HepG2 (cell line): ENCODE results near the gene LDAH. TPM values are rescaled to one million over a fixed set of nuclear protein-coding genes. Genes with fewer than 3 reads are reported as not detected.

ENCODE experiments used
- ATAC-seq: fragments of 200-7000 bp; cut with Tn5 transposase; 3 replicates; pipeline ENCODE4 v1.9.1; 2020; ENCODE audit warnings: mild to moderate bottlenecking, moderate library complexity
- BruUV-seq: library from RNA; stranded (reverse); fragments of 400-500 nt; replicated peaks from 2 replicates; lab custom pipeline; 2021; lab: Mats Ljungman, UMichigan
- CTCF ChIA-PET: fragments of 300-600 bp; formaldehyde crosslinking; extraction: SDS; loops from one replicate; lab custom pipeline; 2021; ENCODE audit warnings: low total read pairs, inconsistent platforms, low intra/inter-chr PET ratio; lab: Yijun Ruan, JAX
- POLR2A ChIA-PET: fragments of 350-600 bp; sonication (Branson Sonifier 250); formaldehyde crosslinking; loops from one replicate; lab custom pipeline; 2020; ENCODE audit warnings: antibody characterized with exemption, inconsistent platforms; lab: Yijun Ruan, JAX
- DNase-seq: peaks from one replicate; pipeline ENCODE4 v3.0.0-alpha.2; 2015; ENCODE audit warnings: low spot score
- FAIRE-seq: peaks from 3 replicates; lab custom pipeline; 2011; peaks lifted over from hg19 to GRCh38; lab: Jason Lieb, UNC
- H2AFZ ChIP-seq: one replicate; pipeline ENCODE4 v1.6.1; 2011; ENCODE audit warnings: low read length, inconsistent platforms
- H3K27ac ChIP-seq: fragments of 300-600 bp; 3 replicates; pipeline ENCODE4 v1.8.0; 2011; ENCODE audit warnings: mixed run types, mild to moderate bottlenecking, mixed read lengths, low read length, inconsistent platforms; ENCODE audit not compliant: insufficient read depth; ENCODE audit errors: extremely low read length
- H3K27me3 ChIP-seq, 2 experiments: fragments of 200-600 bp in 1 of 2; 2 replicates in 1 of 2; 3 replicates in 1 of 2; pipeline versions ENCODE4 v1.6.0 to v1.8.0; 2011; ENCODE audit warnings: low read length in 2 of 2, mild to moderate bottlenecking in 2 of 2, moderate library complexity in 2 of 2, inconsistent platforms in 1 of 2; ENCODE audit not compliant: insufficient read depth in 2 of 2, control insufficient read depth in 1 of 2
- H3K36me3 ChIP-seq, 2 experiments: fragments of 200-600 bp in 1 of 2; replicated peaks in 1 of 2; 2 replicates in 1 of 2; 3 replicates in 1 of 2; pipeline versions ENCODE4 v1.5.1 to v1.8.0; 2011; ENCODE audit warnings: low read length in 2 of 2, inconsistent platforms in 1 of 2; ENCODE audit not compliant: insufficient read depth in 2 of 2, control insufficient read depth in 1 of 2
- H3K4me1 ChIP-seq: 2 replicates; pipeline ENCODE4 v1.5.1; 2012; ENCODE audit warnings: low read length, inconsistent platforms; ENCODE audit not compliant: insufficient read depth
- H3K4me2 ChIP-seq: 2 replicates; pipeline ENCODE4 v1.6.0; 2011; ENCODE audit warnings: low read depth, low read length, inconsistent platforms
- H3K4me3 ChIP-seq, 3 experiments: fragments of 200-600 bp in 1 of 3; sonication (generic), shearing (Covaris generic) in 1 of 3; replicated peaks in 1 of 3; 2 replicates each; pipeline ENCODE4 v1.5.1; 2011 to 2016; ENCODE audit warnings: low read length in 3 of 3, inconsistent platforms in 2 of 3, low read depth in 2 of 3, mild to moderate bottlenecking in 2 of 3, control low read depth in 1 of 3, mixed read lengths in 1 of 3; ENCODE audit not compliant: insufficient read depth in 1 of 3
- H3K79me2 ChIP-seq: one replicate; pipeline ENCODE4 v1.6.1; 2011; ENCODE audit warnings: low read length, inconsistent platforms; ENCODE audit not compliant: insufficient read depth
- H3K9ac ChIP-seq: 2 replicates; pipeline ENCODE4 v1.6.0; 2011; ENCODE audit warnings: mild to moderate bottlenecking, low read depth, low read length, inconsistent platforms; ENCODE audit not compliant: insufficient read depth
- H3K9me3 ChIP-seq: 2 replicates; pipeline ENCODE4 v1.5.1; 2012; ENCODE audit warnings: mild to moderate bottlenecking, low read length
- H4K20me1 ChIP-seq: 2 replicates; pipeline ENCODE4 v1.6.0; 2011; ENCODE audit warnings: inconsistent platforms, mild to moderate bottlenecking, low read length, moderate library complexity; ENCODE audit not compliant: insufficient read depth
- DPF2 ChIP-seq: sonication (generic); formaldehyde crosslinking; IDR thresholded peaks from 2 replicates; pipeline ENCODE4 v1.4.0; 2020; ENCODE audit warnings: mild to moderate bottlenecking, low read depth, missing genetic modification reagents, borderline replicate concordance
- JUN ChIP-seq: sonication (generic); formaldehyde crosslinking; IDR thresholded peaks from 2 replicates; pipeline ENCODE4 v1.4.0; 2020; ENCODE audit warnings: mild to moderate bottlenecking, missing genetic modification reagents
- KLF12 ChIP-seq: sonication (generic); formaldehyde crosslinking; IDR thresholded peaks from 2 replicates; pipeline ENCODE4 v1.4.0; 2020; ENCODE audit warnings: missing genetic modification reagents, borderline replicate concordance
- KLF9 ChIP-seq: IDR thresholded peaks from 2 replicates; pipeline ENCODE4 v1.6.1; 2016; ENCODE audit warnings: low read depth
- MAZ ChIP-seq, 2 experiments: sonication (generic) in 1 of 2; formaldehyde crosslinking in 1 of 2; IDR thresholded peaks; 2 replicates each; pipeline versions ENCODE4 v1.5.0 to v1.6.1; 2012 to 2020; ENCODE audit warnings: low read depth in 2 of 2, mild to moderate bottlenecking in 2 of 2, borderline replicate concordance in 1 of 2, improper control_type of control experiment in 1 of 2, low read length in 1 of 2, missing genetic modification reagents in 1 of 2, moderate library complexity in 1 of 2
- SALL2 ChIP-seq: sonication (generic); formaldehyde crosslinking; IDR thresholded peaks from 2 replicates; pipeline ENCODE4 v1.8.1; 2023; ENCODE audit warnings: mild to moderate bottlenecking, missing genetic modification reagents, inconsistent platforms
- ZBTB7B ChIP-seq: sonication (generic); formaldehyde crosslinking; IDR thresholded peaks from 2 replicates; pipeline ENCODE4 v1.4.0; 2020; ENCODE audit warnings: missing genetic modification reagents
- ZNF335 ChIP-seq: sonication (generic); formaldehyde crosslinking; IDR thresholded peaks from 2 replicates; pipeline ENCODE4 v1.4.0; 2020; ENCODE audit warnings: missing genetic modification reagents
- ZNF496 ChIP-seq: sonication (generic); formaldehyde crosslinking; IDR thresholded peaks from 2 replicates; pipeline ENCODE4 v1.8.1; 2023; ENCODE audit warnings: mild to moderate bottlenecking, moderate library complexity, missing genetic modification reagents; ENCODE audit not compliant: insufficient replicate concordance
- WGBS: methylation state at CpG from one replicate; pipeline ENCODE4 v1.1.6; 2017; ENCODE audit warnings: low lambda C conversion rate; 5-methylcytosine and 5-hydroxymethylcytosine counted together
- in situ Hi-C: cut with HindIII; loops from 2 replicates; pipeline ENCODE4 v1.10.0; 2017; ENCODE audit warnings: low pct_unique_long_range_greater_than_20kb; ENCODE audit not compliant: extremely low pct_ligation_motif_present
- intact Hi-C: fragments of 100-400 bp; cut with micrococcal nuclease; formaldehyde crosslinking; loops from one replicate; pipeline ENCODE4 v1.10.0; 2022; ENCODE audit not compliant: unreplicated experiment
- polyA plus RNA-seq, 8 experiments: library from polyadenylated mRNA; depleted of rRNA in 3 of 8; stranded (reverse) in 7 of 8; unstranded in 1 of 8; fragments of >200 nt; fragmentation: Illumina TruSeq in 4 of 8; extraction: Trizol in 4 of 8; gene quantifications; 2 replicates each; pipeline versions ENCODE4 v1.2.1 to v1.2.3, GENCODE V29; 2011 to 2016; ENCODE audit warnings: low read depth in 4 of 8, missing spikeins in 1 of 8, mixed read lengths in 1 of 8; ENCODE audit not compliant: insufficient read depth in 1 of 8
- total RNA-seq, 5 experiments: library from RNA; depleted of rRNA; stranded (reverse); fragments of >200 nt; fragmentation: Illumina TruSeq; extraction: Trizol; gene quantifications; 2 replicates each; pipeline ENCODE4 v1.2.3, GENCODE V29; 2016; ENCODE audit warnings: low read depth in 1 of 5
- TF ChIP-seq, protein P1 (sequence below): sonication (generic); formaldehyde crosslinking; IDR thresholded peaks from 2 replicates; pipeline ENCODE4 v1.8.1; 2022; ENCODE audit warnings: mild to moderate bottlenecking, missing genetic modification reagents

The LDAH gene
- total and polyA plus RNA-seq, 2 of the 13 experiments (the other 11 are each of a cell fraction or from before 2014, with no cell fraction given), result 28.8 to 46.2 TPM

DNA sequence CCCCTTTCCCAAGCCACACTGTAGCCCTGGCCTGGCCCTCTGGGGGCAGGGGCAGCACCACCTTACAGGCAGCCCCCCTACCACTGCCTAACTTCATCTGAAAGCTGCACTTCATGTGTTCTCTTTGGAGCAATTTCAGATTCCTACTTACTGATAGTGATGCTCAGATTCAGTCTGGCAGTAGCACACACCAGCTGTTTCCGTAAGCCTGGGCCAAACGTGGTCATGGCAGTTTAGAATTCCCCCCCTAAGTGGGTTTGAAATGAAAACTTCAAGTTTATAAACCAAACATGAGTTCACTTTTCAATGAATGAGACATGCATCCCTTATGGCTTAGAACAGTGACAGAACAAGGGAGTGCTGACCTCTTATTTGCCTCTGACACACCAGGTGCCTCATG, 126.5 kb downstream of the LDAH start (continued):
- TF ChIP-seq, protein P1, sequence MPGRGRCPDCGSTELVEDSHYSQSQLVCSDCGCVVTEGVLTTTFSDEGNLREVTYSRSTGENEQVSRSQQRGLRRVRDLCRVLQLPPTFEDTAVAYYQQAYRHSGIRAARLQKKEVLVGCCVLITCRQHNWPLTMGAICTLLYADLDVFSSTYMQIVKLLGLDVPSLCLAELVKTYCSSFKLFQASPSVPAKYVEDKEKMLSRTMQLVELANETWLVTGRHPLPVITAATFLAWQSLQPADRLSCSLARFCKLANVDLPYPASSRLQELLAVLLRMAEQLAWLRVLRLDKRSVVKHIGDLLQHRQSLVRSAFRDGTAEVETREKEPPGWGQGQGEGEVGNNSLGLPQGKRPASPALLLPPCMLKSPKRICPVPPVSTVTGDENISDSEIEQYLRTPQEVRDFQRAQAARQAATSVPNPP (CRISPR knock-in tag), result no peak
- TF ChIP-seq, all 625 proteins: peak for 0

DNA sequence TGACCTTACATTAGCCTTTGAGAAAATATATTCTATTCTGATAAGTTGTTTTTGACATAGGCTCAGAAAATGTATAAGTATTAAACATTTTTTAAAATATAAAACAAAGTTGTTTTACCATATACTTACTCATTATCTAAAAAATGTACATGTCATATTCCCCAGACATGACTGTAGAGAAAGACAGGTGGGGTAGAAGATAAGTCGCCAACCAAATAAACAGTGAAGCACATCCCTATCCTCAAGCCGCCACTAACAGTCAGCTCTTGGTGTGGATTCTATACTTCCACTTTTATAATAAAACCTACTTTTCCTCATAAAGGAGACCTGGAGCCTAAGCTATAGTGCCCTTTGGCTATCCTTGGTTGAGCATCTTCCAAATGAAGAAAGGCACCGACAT, 129.6 kb downstream of the LDAH start:
- Histone ChIP-seq H3K27me3 (no peaks in the 10 kb centered on the region), H3K9ac (no peak overlapping the region), H4K20me1 (no peaks in the 10 kb centered on the region), H3K36me3 (peaks cover 6 to 26% of the 10 kb centered on the region in 2 experiments), H2AFZ (no peak overlapping the region), H3K4me2 (no peak overlapping the region), H3K9me3 (no peaks in the 10 kb centered on the region), H3K4me1 (peaks cover 40% of the 10 kb centered on the region), H3K4me3 (no peak overlapping the region), H3K79me2 (no peaks in the 10 kb centered on the region), H3K27ac (no peak overlapping the region)
- WGBS, result 98% methylated on average over 3 of the region's 3 CpGs
- intact Hi-C loops (no loop called here), in situ Hi-C loops (no loop called here)
- CTCF ChIA-PET, result no interaction called here
- POLR2A ChIA-PET, result no interaction called here
- ATAC-seq (no peak), FAIRE-seq (no peak), DNase-seq (no peak)
- BruUV-seq, result no TSS peak
- no peak for TF ChIP-seq ZNF496 (CRISPR knock-in tag)

DNA sequence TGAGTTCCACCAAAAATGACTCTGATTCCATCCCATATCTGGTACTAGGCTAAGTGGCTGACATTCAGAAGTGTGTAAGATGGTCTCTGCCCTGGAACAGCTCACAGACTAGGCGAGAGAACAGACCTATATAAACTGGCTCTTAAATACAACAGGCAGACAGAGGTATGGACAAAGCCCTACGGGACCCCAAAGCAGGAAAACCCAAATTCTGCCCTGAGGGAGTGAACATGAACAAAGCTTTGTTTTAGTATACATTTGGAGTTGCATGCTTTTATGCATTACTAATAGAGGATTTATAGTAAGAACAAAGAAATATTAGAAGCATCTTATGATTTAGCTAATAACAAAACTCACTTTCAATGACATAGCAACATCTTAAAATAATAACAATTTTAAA, 130.8 kb downstream of the LDAH start:
- 92% methylated on average over 2 of the region's 2 CpGs for whole genome bisulfite sequencing
- Histone ChIP-seq H3K36me3 (peaks cover 13 to 33% of the 10 kb centered on the region in 2 experiments), H3K9me3 (no peaks in the 10 kb centered on the region), H3K9ac (no peak overlapping the region), H3K27me3 (no peaks in the 10 kb centered on the region), H3K4me3 (no peak overlapping the region), H3K4me1 (peaks cover 27% of the 10 kb centered on the region), H4K20me1 (no peaks in the 10 kb centered on the region), H3K4me2 (no peak overlapping the region), H2AFZ (no peak overlapping the region), H3K27ac (peak overlapping the region; percentile 23), H3K79me2 (no peaks in the 10 kb centered on the region)
- ChIA-PET POLR2A (no interaction called here), CTCF (no interaction called here)
- no TSS peak for BruUV-seq
- in situ Hi-C loops, result no loop called here
- FAIRE-seq, result peak; percentile 55
- no peak for ATAC-seq
- DNase-seq, result no peak
- intact Hi-C loops, result no loop called here
- TF ChIP-seq ZNF335 (CRISPR knock-in tag) (no peak), KLF12 (CRISPR knock-in tag) (no peak), DPF2 (CRISPR knock-in tag) (no peak), KLF9 (CRISPR knock-in tag) (no peak), SALL2 (CRISPR knock-in tag) (no peak), ZBTB7B (no peak), JUN (CRISPR knock-in tag) (no peak), MAZ (IDR thresholded peaks at IDR 0.05; ENCODE audit: borderline replicate concordance, low read depth, low read length) (no peak), MAZ (CRISPR knock-in tag; IDR thresholded peaks at IDR 0.05; ENCODE audit: low read depth) (no peak)
